ENCODE measurements around the gene EEIG2. TPM values are rescaled to one million over a fixed set of nuclear protein-coding genes. Genes with fewer than 3 reads are reported as not detected.

The EEIG2 gene
- total RNA-seq, 1 donor from 2014 or later, result 22.2 TPM

- no peak for DNase-seq
These were observed 24.5 kb downstream of the EEIG2 start for GRCh38 chr1:108584428-108584856.

- no peak for DNase-seq
These were observed 25.4 kb downstream of the EEIG2 start for GRCh38 chr1:108585313-108585712.

DNA sequence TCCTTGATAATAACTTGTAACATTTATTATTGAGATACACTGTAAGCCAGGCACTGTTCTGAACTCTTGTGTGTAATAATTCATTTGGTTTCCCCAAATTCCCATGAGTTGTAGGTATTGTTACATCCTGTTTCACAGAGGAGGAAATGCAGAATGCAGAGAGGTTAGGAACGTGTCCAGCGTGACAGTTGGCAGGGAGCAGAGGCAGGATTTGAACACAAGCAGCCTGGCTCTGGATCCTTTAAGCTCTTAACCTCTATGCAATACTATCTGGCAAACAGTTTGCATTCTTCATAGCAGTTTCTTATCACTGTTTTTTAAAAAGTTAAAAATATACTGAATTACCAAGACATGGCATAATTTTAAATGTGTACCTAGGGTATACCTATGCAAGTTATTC lies 30.5 kb downstream of the EEIG2 start:
- DNase-seq, result peak; percentile 28

DNA sequence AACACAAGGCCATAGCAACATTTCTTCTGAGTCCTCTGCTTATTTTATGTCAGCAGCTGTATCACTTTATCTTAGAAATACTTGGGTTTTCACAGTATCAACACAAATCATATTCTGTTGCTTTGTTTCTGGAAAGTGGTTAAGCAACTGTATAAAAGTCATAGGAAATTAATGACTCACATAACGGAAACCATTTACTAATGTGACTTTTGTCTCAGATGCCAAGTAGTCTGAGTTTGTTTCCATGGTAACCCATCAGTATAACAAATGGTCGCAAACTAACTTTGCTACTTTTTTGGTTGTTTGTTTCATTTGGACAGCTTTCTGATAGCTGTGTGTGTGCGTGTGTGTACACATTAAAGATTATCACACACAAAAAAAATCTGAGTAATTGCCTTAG lies 31.1 kb downstream of the EEIG2 start:
- DNase-seq, result peak; percentile 94

- DNase-seq, result no peak
These were observed 31.6 kb downstream of the EEIG2 start for GRCh38 chr1:108591466-108591865.

DNA sequence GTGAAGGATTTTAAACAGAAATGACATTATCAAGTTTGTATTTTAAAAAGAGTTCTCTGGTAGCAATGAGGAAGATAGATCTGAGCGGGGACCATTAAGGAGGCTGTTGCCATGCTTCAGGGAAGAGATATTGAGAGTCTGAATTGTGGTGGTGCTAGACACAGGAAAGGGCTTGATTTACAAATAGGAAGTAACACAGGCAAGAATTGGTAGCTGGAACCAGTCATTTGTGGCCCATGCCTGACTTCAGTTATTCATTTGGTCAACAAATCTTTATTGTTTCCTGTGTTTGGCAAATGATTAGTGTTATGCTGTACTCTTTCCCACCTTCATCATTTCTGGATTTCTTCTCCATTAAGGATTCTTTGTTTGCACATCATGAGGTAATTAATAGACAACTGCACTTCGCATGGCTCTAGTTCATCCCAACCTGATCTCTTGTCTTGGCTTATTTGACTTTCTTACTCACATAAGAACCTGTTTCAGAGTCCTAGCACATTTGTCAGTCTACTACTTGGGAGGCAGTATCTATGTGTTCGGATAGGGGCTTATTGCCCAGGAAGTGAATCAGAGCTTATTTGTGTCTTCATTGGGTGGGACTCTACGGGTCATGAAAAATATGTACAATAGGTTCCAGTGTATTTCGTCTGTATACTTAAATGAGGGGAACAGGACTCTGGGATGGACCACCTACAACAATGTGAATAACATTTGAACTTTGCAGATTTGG lies 32.3 kb downstream of the EEIG2 start:
- no peak for DNase-seq

DNA sequence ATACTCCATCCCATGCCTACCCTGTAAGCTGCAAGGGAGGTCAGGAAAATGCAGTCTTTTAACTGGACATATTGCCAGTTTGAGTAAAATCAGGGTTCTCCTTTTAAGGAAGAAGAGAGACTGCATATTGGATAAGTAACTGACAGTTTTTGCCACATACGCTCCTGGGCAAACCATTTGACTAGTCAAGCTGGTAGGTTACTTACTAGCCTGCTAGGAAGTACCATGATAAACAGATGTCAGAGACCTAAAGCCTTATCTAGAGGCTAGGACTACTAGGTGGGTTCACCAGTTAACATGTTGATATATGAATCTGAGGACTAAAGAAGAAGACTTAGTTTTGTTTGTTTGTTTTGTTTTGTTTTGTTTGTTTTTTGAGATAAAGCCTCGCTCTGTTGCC lies 33.5 kb downstream of the EEIG2 start:
- no peak for DNase-seq

DNA sequence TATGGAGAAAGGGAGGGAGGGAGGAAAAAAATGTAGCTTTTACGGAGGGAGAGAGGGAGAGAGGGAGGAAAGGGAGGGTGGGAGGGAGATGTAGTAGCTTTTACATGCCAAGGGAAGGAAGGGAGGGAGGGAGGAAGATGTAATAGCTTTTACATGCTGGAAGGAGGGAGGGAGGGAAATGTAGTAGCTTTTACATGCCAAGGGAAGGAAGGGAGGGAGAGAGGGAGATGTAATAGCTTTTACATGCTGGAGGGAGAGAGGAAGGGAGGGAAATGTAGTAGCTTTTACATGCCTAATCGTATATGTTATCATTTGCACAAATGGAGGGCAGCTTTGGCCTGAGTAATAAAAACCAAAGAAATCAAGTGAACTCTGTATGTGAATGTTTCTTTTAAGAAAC lies 35.6 kb downstream of the EEIG2 start:
- peak; percentile 88 for DNase-seq

- no peak for DNase-seq
These were observed 37.1 kb downstream of the EEIG2 start for GRCh38 chr1:108597041-108597440.

DNA sequence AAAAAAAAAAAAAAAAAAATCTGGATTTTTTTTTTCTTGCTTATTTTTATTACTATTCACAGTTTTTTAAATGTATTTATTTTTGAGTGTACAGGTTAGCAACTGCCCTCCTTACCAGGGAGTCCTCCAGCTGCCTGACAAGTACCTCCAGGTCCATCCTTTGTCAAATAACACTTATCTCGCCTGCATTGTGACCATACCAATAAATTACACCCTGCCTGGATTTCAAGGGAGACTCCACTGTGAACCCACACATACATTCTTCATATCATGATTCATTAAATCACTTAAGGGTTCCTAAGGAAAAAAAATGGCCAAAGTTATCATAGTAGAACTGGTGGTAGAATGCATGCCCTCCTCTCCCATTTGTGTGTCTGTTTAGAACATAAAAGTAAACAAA lies 38.4 kb downstream of the EEIG2 start:
- DNase-seq, result no peak

DNA sequence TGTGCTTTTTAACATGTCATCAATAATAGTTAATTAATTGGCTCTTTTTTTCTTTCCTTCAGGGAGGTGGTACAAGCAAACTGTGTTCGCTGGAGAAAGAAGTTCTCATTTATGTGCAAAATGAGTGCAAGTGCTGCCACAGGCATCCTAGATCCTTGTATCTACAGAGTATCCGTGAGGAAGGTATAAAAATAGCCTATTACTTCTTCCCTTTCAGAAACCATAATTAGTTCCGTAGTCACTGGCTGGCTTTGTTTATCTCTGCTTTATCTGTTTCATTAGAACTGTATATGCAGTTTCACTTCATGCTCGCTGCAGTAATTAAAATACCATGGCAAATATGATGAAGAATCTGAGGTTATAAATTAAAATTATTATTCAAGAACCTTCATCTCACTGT lies 40.6 kb downstream of the EEIG2 start:
- peak; percentile 33 for DNase-seq

DNA sequence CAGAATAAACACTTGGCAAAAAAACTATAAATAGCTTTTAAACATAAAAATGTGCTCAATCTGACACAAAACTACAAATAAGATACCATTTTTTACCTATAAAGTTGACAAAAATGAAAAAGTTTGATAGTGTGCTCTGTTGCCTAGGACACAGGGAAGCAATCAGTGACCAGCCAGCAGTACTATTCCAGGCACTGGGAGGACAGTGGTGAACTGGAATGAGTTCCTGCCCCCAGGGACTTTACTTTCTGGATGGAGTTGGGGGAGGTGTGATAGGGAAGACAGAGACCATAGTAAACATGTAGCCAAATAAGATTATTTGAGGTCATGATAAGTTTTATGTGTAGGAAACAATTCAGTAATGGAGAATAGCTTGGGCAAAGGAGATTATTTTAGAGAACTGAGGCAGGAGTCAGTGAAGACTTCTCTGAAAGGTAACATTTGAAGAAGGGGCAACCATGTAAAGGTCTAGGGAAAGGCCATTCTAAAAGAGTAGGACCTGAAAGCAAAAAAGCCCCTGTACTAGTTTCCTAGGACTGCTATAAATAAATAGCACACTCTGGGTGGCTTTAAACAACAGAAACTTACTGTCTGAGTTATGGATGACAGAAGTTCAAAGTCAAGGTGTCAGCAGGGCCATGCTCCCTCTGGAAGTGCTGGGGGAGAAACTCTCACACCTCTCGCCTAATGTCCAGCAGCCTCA lies 42.0 kb downstream of the EEIG2 start:
- no peak for DNase-seq

DNA sequence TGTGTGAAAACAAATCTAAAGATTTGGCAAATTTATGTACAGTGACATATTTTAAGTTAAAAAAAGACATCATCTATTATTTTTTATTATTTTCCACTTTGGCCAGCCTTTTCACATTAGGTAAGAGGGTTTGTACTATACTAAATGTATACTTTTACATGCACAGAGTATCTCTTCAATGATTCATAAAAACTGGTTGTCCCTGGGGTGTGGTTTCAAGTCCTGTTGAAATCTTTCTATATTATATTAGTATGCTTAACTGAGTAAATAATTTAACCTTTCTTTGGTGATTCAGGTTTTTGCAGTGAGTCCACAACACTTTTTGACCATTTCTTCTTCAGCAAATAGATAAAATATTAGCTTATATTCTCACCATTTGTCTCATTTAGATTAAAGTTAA lies 45.7 kb downstream of the EEIG2 start:
- DNase-seq, result no peak

- DNase-seq, result no peak
These were observed 46.6 kb downstream of the EEIG2 start for GRCh38 chr1:108606478-108606877.

GRCh38 chr1:108609483-108610049 lies 49.7 kb downstream of the EEIG2 start:
- DNase-seq, result peak; percentile 47

Other genes starting within 250 kb of the EEIG2 start
- not detected for gene NBPF6, start 109.8 kb upstream of the EEIG2 start, total RNA-seq
- 7.3 TPM for gene HENMT1, start 101.0 kb downstream of the EEIG2 start, total RNA-seq
- 21.9 TPM for gene PRPF38B, start 132.2 kb downstream of the EEIG2 start, total RNA-seq
- not detected for gene FNDC7, start 152.8 kb downstream of the EEIG2 start, total RNA-seq
- gene STXBP3, start 186.6 kb downstream of the EEIG2 start, total RNA-seq, result 61.5 TPM